ENCODE measurements around the gene PSD.

PSD gene

DNA sequence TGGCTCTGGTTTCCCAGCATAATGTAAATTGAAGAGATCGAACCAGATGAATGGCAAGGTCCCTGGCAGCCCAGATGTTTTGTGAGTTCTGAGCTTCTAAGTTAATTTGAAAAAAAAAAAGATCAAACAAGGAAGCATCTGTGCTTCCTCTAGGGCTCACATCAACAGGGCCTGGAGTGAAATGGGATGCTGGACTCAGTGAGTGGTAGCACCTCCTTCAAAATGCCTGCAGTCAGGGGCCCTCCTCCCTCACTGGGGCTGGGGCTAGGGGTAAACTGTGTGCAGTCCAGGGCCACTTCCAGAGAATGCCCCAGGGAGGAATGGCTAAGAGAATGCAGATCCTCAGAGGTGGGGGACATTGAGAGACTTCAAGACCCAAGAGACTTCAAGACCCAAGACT, 19.8 kb upstream of the PSD start:
- DNase-seq (ENCODE audit: low read depth), result no peak
- no peak overlapping the region for H3K4me3 ChIP-seq (ENCODE audit: low read length)
- TF ChIP-seq, protein P1, sequence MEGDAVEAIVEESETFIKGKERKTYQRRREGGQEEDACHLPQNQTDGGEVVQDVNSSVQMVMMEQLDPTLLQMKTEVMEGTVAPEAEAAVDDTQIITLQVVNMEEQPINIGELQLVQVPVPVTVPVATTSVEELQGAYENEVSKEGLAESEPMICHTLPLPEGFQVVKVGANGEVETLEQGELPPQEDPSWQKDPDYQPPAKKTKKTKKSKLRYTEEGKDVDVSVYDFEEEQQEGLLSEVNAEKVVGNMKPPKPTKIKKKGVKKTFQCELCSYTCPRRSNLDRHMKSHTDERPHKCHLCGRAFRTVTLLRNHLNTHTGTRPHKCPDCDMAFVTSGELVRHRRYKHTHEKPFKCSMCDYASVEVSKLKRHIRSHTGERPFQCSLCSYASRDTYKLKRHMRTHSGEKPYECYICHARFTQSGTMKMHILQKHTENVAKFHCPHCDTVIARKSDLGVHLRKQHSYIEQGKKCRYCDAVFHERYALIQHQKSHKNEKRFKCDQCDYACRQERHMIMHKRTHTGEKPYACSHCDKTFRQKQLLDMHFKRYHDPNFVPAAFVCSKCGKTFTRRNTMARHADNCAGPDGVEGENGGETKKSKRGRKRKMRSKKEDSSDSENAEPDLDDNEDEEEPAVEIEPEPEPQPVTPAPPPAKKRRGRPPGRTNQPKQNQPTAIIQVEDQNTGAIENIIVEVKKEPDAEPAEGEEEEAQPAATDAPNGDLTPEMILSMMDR (conservative IDR thresholded peaks at IDR 0.05; ENCODE audit: low read length), result no peak

- no peak overlapping the region for H3K4me3 ChIP-seq (ENCODE audit: low read length)
- DNase-seq (ENCODE audit: low read depth), result no peak
- TF ChIP-seq, protein P1 (conservative IDR thresholded peaks at IDR 0.05; ENCODE audit: low read length), result no peak
These were observed 18.9 kb upstream of the PSD start for GRCh38 chr10:102437515-102437914.

- TF ChIP-seq, protein P1 (conservative IDR thresholded peaks at IDR 0.05; ENCODE audit: low read length), result no peak
- H3K4me3 ChIP-seq (ENCODE audit: low read length), result no peak overlapping the region
- DNase-seq (ENCODE audit: low read depth), result no peak
These were observed 17.7 kb upstream of the PSD start for GRCh38 chr10:102436312-102436711.

- no peak for DNase-seq (ENCODE audit: low read depth)
- H3K4me3 ChIP-seq (ENCODE audit: low read length), result peak overlapping the region; percentile 47
- TF ChIP-seq, protein P1 (conservative IDR thresholded peaks at IDR 0.05; ENCODE audit: low read length), result no peak
These were observed 17.1 kb upstream of the PSD start for GRCh38 chr10:102435529-102436233.

DNA sequence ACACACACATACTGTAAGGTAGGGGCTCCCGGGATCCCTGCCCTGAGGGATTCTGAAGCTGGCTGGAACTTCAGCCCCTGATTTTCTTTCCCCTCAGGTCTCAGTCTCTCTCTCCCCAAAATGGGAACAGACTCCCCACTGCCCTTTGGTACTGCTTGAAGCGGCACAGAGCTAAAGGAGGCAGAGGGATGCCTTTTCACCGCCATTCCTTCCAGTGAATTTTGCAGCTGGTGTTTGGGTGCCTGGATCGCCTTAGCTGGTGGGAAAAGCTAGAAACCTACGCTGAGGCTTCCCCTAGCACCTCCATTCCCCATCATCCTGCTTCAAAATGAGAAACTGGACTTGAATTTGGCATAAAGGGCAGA, 16.5 kb upstream of the PSD start:
- TF ChIP-seq, protein P1 (conservative IDR thresholded peaks at IDR 0.05; ENCODE audit: low read length), result no peak
- no peak for DNase-seq (ENCODE audit: low read depth)
- 0 out of 2 replicates have a peak overlapping the region, but pooled peaks have one; percentile 1 for H3K4me3 ChIP-seq (ENCODE audit: low read length)

- H3K4me3 ChIP-seq (ENCODE audit: low read length), result no peak overlapping the region
- DNase-seq (ENCODE audit: low read depth), result peak; percentile 66
- TF ChIP-seq, protein P1 (conservative IDR thresholded peaks at IDR 0.05; ENCODE audit: low read length), result no peak
These were observed 16.0 kb upstream of the PSD start for GRCh38 chr10:102434394-102435132.

- TF ChIP-seq, protein P1 (conservative IDR thresholded peaks at IDR 0.05; ENCODE audit: low read length), result no peak
- no peak overlapping the region for H3K4me3 ChIP-seq (ENCODE audit: low read length)
- no peak for DNase-seq (ENCODE audit: low read depth)
These were observed 15.0 kb upstream of the PSD start for GRCh38 chr10:102433619-102434046.
